CD8-positive, alpha-beta memory T cell (primary cell): ENCODE data around the gene PEX7. TPM values are rescaled to one million over a fixed set of nuclear protein-coding genes. Genes with fewer than 3 reads are reported as not detected.
"Not testable (repeated sequence)": the region's sequence is repeated elsewhere in the genome, so short reads cannot be mapped to it uniquely, and the experiment has no call there.

Experiments used
- CTCF ChIA-PET: fragments of 350-600 bp; sonication (Branson Sonifier 250); formaldehyde crosslinking; loops from one replicate; lab custom pipeline; 2021; ENCODE audit warnings: antibody characterized with exemption; lab: Charles Lee
- POLR2A ChIA-PET: fragments of 350-600 bp; sonication (Branson Sonifier 250); formaldehyde crosslinking; loops from one replicate; lab custom pipeline; 2021; ENCODE audit warnings: antibody characterized with exemption; lab: Charles Lee
- DNase-seq, 5 donors: peaks; one replicate each; pipeline versions ENCODE4 v3.0.0 to v3.0.0-alpha.2; 2020 to 2022; ENCODE audit warnings: mixed read lengths in 1 of 5
- H3K27ac ChIP-seq: one replicate; pipeline ENCODE4 v1.7.0; 2013; ENCODE audit warnings: low read depth, mild to moderate bottlenecking, low read length, moderate library complexity
- H3K27me3 ChIP-seq: 2 replicates; pipeline ENCODE4 v1.7.0; 2013; ENCODE audit warnings: low read length, mild to moderate bottlenecking; ENCODE audit not compliant: insufficient read depth, poor library complexity, severe bottlenecking
- H3K36me3 ChIP-seq: 2 replicates; pipeline ENCODE4 v1.7.0; 2013; ENCODE audit warnings: mild to moderate bottlenecking, low read length, moderate library complexity; ENCODE audit not compliant: insufficient read depth
- H3K4me1 ChIP-seq: 2 replicates; pipeline ENCODE4 v1.7.0; 2013; ENCODE audit warnings: mild to moderate bottlenecking, low read length, moderate library complexity; ENCODE audit not compliant: insufficient read depth
- H3K4me3 ChIP-seq: 2 replicates; pipeline ENCODE4 v1.7.0; 2013; ENCODE audit warnings: mild to moderate bottlenecking, low read length
- H3K9me3 ChIP-seq: 2 replicates; pipeline ENCODE4 v1.7.0; 2013; ENCODE audit warnings: mild to moderate bottlenecking, low read length
- H3K27ac Mint-ChIP-seq, 8 donors: one replicate each; pipeline ENCODE4 v1.8.0; 2020 to 2021; ENCODE audit warnings: mixed read lengths in 8 of 8, mild to moderate bottlenecking in 6 of 8, inconsistent platforms in 3 of 8, moderate library complexity in 3 of 8
- H3K27me3 Mint-ChIP-seq, 2 donors: one replicate each; pipeline ENCODE4 v1.8.0; 2020 to 2021; ENCODE audit warnings: mixed read lengths in 2 of 2, mild to moderate bottlenecking in 1 of 2, moderate library complexity in 1 of 2
- H3K36me3 Mint-ChIP-seq, 3 donors: one replicate each; pipeline ENCODE4 v1.8.0; 2020 to 2021; ENCODE audit warnings: mixed read lengths in 3 of 3, inconsistent platforms in 1 of 3, mild to moderate bottlenecking in 1 of 3
- H3K4me1 Mint-ChIP-seq, 3 donors: one replicate each; pipeline ENCODE4 v1.8.0; 2020 to 2021; ENCODE audit warnings: mixed read lengths in 3 of 3, inconsistent platforms in 1 of 3, mild to moderate bottlenecking in 1 of 3
- H3K4me3 Mint-ChIP-seq, 7 donors: one replicate each; pipeline ENCODE4 v1.8.0; 2020 to 2021; ENCODE audit warnings: mixed read lengths in 7 of 7, mild to moderate bottlenecking in 6 of 7, moderate library complexity in 4 of 7, inconsistent platforms in 2 of 7
- H3K9me3 Mint-ChIP-seq, 5 donors: one replicate each; pipeline ENCODE4 v1.8.0; 2020 to 2022; ENCODE audit warnings: mixed read lengths in 5 of 5, mild to moderate bottlenecking in 3 of 5, moderate library complexity in 2 of 5, inconsistent platforms in 1 of 5
- polyA plus RNA-seq: library from polyadenylated mRNA; unstranded; fragments of 300-500 nt; fragmentation: Illumina TruSeq; gene quantifications from one replicate; pipeline ENCODE4 v1.2.3, GENCODE V29; 2021
- total RNA-seq, 2 experiments: library from RNA; stranded (reverse); gene quantifications; one replicate each; pipeline ENCODE4 v1.2.3, GENCODE V29; 2021

PEX7 gene
- total and polyA plus RNA-seq, 3 experiments from 2014 or later, result 4.8 to 5.5 (median 4.9) TPM

- H3K9me3 Mint-ChIP-seq, H3K4me1 ChIP-seq, H3K27me3 Mint-ChIP-seq, H3K4me1 Mint-ChIP-seq, H3K27ac ChIP-seq, H3K4me3 Mint-ChIP-seq, H3K9me3 ChIP-seq, H3K4me3 ChIP-seq, CTCF ChIA-PET, H3K36me3 ChIP-seq, DNase-seq, POLR2A ChIA-PET, H3K27me3 ChIP-seq, H3K27ac Mint-ChIP-seq: not testable (repeated sequence)
- peaks cover 25 to 49% (median 36%) of the 10 kb centered on the region in 3 donors for H3K36me3 Mint-ChIP-seq
Observed at GRCh38 chr6:136849979-136850563, 27.7 kb downstream of the PEX7 start.

GRCh38 chr6:136859430-136859829 is 37.0 kb downstream of the PEX7 start:
- Histone ChIP-seq H3K36me3 (no peaks in the 10 kb centered on the region), H3K9me3 (no peaks in the 10 kb centered on the region), H3K27me3 (no peaks in the 10 kb centered on the region), H3K27ac (no peak overlapping the region), H3K4me1 (no peaks in the 10 kb centered on the region), H3K4me3 (no peak overlapping the region)
- Mint-ChIP-seq H3K36me3 (peaks cover 5 to 26% (median 9%) of the 10 kb centered on the region in 3 donors), H3K4me1 (peaks cover 0 to 5% (median 0%) of the 10 kb centered on the region in 3 donors), H3K27ac (no peak overlapping the region), H3K27me3 (no peaks in the 10 kb centered on the region), H3K4me3 (no peak overlapping the region), H3K9me3 (no peaks in the 10 kb centered on the region)
- DNase-seq, result no peak
- ChIA-PET CTCF (no interaction called here), POLR2A (no interaction called here)

DNA sequence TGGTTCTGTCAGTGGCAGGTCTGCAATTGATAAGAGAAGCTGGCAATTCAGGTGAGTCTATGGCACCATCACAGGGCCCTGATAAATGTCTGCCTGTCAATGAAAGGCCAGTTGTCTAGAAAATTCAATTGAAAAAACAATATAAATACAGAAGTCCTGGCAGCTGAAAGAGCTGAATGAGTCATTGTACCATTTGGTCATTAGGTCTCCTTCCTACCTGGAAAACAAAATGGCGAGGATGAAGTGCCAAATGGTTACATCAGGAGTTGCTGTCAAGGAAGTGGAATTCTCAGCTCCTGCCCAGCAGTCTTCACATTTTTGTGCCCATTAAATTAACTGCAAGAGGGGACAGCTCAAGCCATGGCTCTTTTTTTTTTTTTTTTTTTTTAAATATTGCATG is 37.7 kb downstream of the PEX7 start:
- Histone ChIP-seq H3K9me3 (no peaks in the 10 kb centered on the region), H3K27me3 (no peaks in the 10 kb centered on the region), H3K36me3 (no peaks in the 10 kb centered on the region), H3K4me3 (no peak overlapping the region), H3K4me1 (no peaks in the 10 kb centered on the region), H3K27ac (no peak overlapping the region)
- ChIA-PET POLR2A (no interaction called here), CTCF (no interaction called here)
- Mint-ChIP-seq H3K4me1 (peaks cover 0 to 5% (median 0%) of the 10 kb centered on the region in 3 donors), H3K27ac (no peak overlapping the region), H3K27me3 (no peaks in the 10 kb centered on the region), H3K4me3 (no peak overlapping the region), H3K36me3 (peaks cover 3 to 24% (median 9%) of the 10 kb centered on the region in 3 donors), H3K9me3 (no peaks in the 10 kb centered on the region)
- no peak for DNase-seq

DNA sequence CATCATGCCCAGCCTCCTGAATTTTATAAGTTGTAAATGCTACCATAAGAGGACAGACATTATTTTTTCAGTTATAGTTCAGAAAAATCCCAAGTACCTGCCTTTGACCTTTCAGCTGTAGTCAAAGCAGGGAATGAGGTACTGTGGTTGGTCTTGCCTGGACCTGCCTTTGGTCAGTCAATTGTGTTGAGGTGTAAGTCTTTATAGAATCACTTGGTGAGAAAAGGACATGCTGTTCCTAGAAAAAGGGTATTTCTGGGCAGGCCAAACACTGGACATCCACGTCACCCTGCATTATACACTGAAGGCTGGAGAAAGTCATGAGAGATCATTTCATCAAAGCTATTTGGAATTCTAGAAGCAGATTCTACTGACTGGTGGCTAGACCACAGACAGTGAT is 40.3 kb downstream of the PEX7 start:
- Histone ChIP-seq H3K27me3 (no peaks in the 10 kb centered on the region), H3K4me1 (no peaks in the 10 kb centered on the region), H3K4me3 (no peak overlapping the region), H3K36me3 (no peaks in the 10 kb centered on the region), H3K9me3 (no peaks in the 10 kb centered on the region), H3K27ac (no peak overlapping the region)
- Mint-ChIP-seq H3K4me1 (no peaks in the 10 kb centered on the region), H3K9me3 (no peaks in the 10 kb centered on the region), H3K27me3 (no peaks in the 10 kb centered on the region), H3K27ac (no peak overlapping the region), H3K36me3 (peaks cover 3 to 22% (median 4%) of the 10 kb centered on the region in 3 donors), H3K4me3 (no peak overlapping the region)
- ChIA-PET POLR2A (no interaction called here), CTCF (interaction anchor here (1.1 kb wide), 1 partner anchor 218 kb away, joined by 3 read pairs; no protein-coding TSS in a partner anchor)
- no peak for DNase-seq

DNA sequence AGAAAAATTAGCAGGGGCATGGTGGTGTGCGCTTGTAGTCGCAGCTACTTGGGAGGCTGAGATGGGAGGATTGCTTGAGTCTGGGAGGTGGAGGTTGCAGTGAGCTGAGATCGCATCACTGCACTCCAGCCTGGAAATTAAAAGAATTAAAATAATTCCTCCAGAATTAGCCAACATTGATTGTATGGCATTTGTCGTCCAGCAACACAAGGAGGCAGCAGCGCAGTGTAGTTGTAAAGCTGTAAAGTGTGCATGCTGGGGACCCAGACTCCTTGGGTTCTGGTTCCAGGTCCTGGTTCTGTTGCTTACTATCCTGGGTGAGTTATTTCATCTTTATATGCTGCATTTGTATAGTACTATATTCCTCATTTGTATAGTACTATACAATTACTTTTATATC is 41.4 kb downstream of the PEX7 start:
- no peak for DNase-seq
- Histone ChIP-seq H3K4me3 (no peak overlapping the region), H3K36me3 (no peaks in the 10 kb centered on the region), H3K27ac (no peak overlapping the region), H3K4me1 (no peaks in the 10 kb centered on the region), H3K27me3 (no peaks in the 10 kb centered on the region), H3K9me3 (no peaks in the 10 kb centered on the region)
- no peaks in the 10 kb centered on the region for H3K9me3 Mint-ChIP-seq
- ChIA-PET CTCF (no interaction called here), POLR2A (no interaction called here)
- H3K4me3 Mint-ChIP-seq, result no peak overlapping the region
- no peaks in the 10 kb centered on the region for H3K27me3 Mint-ChIP-seq
- H3K4me1 Mint-ChIP-seq, result no peaks in the 10 kb centered on the region
- peaks cover 0 to 23% (median 4%) of the 10 kb centered on the region in 3 donors for H3K36me3 Mint-ChIP-seq
- H3K27ac Mint-ChIP-seq, result no peak overlapping the region

- H3K36me3 ChIP-seq, result no peaks in the 10 kb centered on the region
- POLR2A ChIA-PET, result no interaction called here
- H3K4me3 Mint-ChIP-seq, result no peak overlapping the region
- H3K9me3 Mint-ChIP-seq, result no peaks in the 10 kb centered on the region
- H3K27me3 Mint-ChIP-seq, result no peaks in the 10 kb centered on the region
- peaks cover 3 to 24% (median 4%) of the 10 kb centered on the region in 3 donors for H3K36me3 Mint-ChIP-seq
- CTCF ChIA-PET, result no interaction called here
- no peak overlapping the region for H3K27ac ChIP-seq
- no peaks in the 10 kb centered on the region for H3K4me1 Mint-ChIP-seq
- no peak for DNase-seq
- H3K4me3 ChIP-seq, result no peak overlapping the region
- no peaks in the 10 kb centered on the region for H3K27me3 ChIP-seq
- no peaks in the 10 kb centered on the region for H3K9me3 ChIP-seq
- no peak overlapping the region for H3K27ac Mint-ChIP-seq
- H3K4me1 ChIP-seq, result no peaks in the 10 kb centered on the region
Observed at GRCh38 chr6:136864676-136865075, 42.3 kb downstream of the PEX7 start.

- POLR2A ChIA-PET, result no interaction called here
- H3K9me3 Mint-ChIP-seq, result peaks cover 0 to under 1% (median 0%) of the 10 kb centered on the region in 5 donors
Observed at GRCh38 chr6:136866872-136867416, 44.6 kb downstream of the PEX7 start.

DNA sequence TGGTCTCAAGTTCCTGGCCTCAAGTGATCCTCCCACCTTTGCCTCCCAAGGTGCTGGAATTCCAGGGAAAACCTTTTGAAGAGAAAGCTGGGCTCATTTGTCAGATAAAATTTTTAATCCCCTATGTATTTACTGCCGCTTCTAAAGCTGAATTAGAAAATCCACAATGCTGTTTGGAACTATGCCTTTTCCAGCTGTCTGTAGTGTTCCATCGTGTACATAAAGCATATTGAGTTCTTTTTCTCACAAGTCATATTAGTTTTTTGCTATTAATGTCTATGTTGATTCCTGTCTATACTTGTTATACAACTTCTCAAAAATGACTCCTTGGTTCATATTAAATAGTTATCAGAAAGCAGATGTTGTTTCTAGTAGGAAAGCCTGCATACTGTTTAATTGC is 47.1 kb downstream of the PEX7 start:
- Histone ChIP-seq H3K27ac (no peak overlapping the region), H3K27me3 (no peaks in the 10 kb centered on the region), H3K4me3 (no peak overlapping the region), H3K36me3 (peaks cover 6% of the 10 kb centered on the region), H3K4me1 (no peaks in the 10 kb centered on the region), H3K9me3 (peaks cover 18% of the 10 kb centered on the region)
- DNase-seq, result no peak
- ChIA-PET POLR2A (no interaction called here), CTCF (no interaction called here)
- Mint-ChIP-seq H3K36me3 (peaks cover 20 to 51% (median 29%) of the 10 kb centered on the region in 3 donors), H3K4me3 (no peak overlapping the region), H3K9me3 (peaks cover 18 to 19% (median 19%) of the 10 kb centered on the region in 5 donors), H3K27me3 (no peaks in the 10 kb centered on the region), H3K4me1 (no peaks in the 10 kb centered on the region), H3K27ac (peak overlapping the region in 1 of 8 donors; percentile 23)

More at GRCh38 chr6:136866872-136867416, 44.6 kb downstream of the PEX7 start:
- CTCF ChIA-PET, result interaction anchor here (0.8 kb wide), 1 partner anchor 21 kb away, joined by 4 read pairs; no protein-coding TSS in a partner anchor
- Mint-ChIP-seq H3K27ac (no peak overlapping the region), H3K4me3 (no peak overlapping the region), H3K36me3 (peaks cover 4 to 33% (median 7%) of the 10 kb centered on the region in 3 donors), H3K4me1 (no peaks in the 10 kb centered on the region), H3K27me3 (no peaks in the 10 kb centered on the region)
- Histone ChIP-seq H3K9me3 (no peaks in the 10 kb centered on the region), H3K27me3 (no peaks in the 10 kb centered on the region), H3K27ac (no peak overlapping the region), H3K4me3 (no peak overlapping the region), H3K4me1 (no peaks in the 10 kb centered on the region), H3K36me3 (no peaks in the 10 kb centered on the region)
- DNase-seq, result no peak
